MM.1S (cell line): ENCODE results near the gene FAAH.

Experiments
- EZH2 ChIP-seq: fragments of 300-600 bp; sonication (generic); optimal IDR thresholded peaks from 2 replicates; pipeline ENCODE3; 2017; ENCODE audit warnings: low read depth, mild to moderate bottlenecking, antibody characterized with exemption, low read length, mixed read lengths
- TF ChIP-seq, protein P1 (sequence below): fragments of 300-600 bp; sonication (generic); IDR thresholded peaks from 2 replicates; pipeline ENCODE4 v1.5.1; 2016; ENCODE audit warnings: antibody characterized with exemption, low read length, mixed read lengths

DNA sequence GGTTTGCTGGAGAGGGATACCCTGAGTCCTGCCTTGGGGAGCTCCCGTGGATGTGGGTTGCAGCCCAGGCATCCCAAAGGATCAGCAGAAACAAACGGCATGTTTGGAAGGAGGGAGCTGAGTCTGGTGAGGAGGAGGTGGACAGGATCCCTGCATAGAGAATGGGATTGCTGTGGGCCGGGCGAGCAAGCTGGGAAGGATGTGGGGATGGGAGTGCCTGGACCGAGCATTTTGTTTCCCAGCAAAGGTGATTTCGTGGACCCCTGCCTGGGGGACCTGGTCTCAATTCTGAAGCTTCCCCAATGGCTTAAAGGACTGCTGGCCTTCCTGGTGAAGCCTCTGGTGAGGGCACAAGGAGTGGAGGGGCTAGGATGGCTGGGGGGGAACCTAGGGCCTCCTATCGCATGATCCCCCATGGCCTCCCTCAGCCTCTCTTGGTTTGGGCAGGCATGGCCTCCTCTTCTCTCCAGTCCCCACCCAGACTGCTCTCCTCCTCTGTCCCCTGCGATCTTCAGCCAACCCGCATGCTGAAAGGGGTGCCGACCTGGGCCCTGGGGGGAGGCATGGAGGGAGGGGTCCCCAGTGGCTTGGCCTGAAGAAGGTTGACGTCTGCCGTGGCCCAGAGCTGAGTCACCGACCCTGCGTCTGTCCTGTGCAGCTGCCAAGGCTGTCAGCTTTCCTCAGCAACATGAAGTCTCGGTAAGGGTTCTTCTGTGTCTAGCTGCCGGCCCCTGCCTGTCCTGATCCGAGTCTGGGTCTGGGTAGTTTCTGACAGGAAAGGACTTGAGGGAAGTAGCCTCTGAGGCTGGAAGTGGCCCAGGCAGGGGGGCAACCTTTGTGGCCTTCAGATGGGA, 16.3 kb downstream of the FAAH start:
- TF ChIP-seq EZH2, result no peak
- TF ChIP-seq, protein P1, sequence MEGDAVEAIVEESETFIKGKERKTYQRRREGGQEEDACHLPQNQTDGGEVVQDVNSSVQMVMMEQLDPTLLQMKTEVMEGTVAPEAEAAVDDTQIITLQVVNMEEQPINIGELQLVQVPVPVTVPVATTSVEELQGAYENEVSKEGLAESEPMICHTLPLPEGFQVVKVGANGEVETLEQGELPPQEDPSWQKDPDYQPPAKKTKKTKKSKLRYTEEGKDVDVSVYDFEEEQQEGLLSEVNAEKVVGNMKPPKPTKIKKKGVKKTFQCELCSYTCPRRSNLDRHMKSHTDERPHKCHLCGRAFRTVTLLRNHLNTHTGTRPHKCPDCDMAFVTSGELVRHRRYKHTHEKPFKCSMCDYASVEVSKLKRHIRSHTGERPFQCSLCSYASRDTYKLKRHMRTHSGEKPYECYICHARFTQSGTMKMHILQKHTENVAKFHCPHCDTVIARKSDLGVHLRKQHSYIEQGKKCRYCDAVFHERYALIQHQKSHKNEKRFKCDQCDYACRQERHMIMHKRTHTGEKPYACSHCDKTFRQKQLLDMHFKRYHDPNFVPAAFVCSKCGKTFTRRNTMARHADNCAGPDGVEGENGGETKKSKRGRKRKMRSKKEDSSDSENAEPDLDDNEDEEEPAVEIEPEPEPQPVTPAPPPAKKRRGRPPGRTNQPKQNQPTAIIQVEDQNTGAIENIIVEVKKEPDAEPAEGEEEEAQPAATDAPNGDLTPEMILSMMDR, result no peak
